T47D (cell line): Measurements from ENCODE around the gene CHST13.

Source experiments
- DNase-seq, 2 experiments: peaks; one replicate each; pipeline versions ENCODE4 v3.0.0 to v3.0.0-alpha.2; 2011 to 2012; ENCODE audit warnings: low read depth in 1 of 2, low spot score in 1 of 2
- JUND ChIP-seq: IDR thresholded peaks from 2 replicates; pipeline ENCODE4 v1.6.1; 2012; ENCODE audit warnings: low read depth
- in situ Hi-C: cut with HindIII; loops from 2 replicates; pipeline ENCODE4 v1.10.0; 2016; ENCODE audit warnings: low sequenced_read_pairs, low pct_unique_long_range_greater_than_20kb

Gene CHST13

DNA sequence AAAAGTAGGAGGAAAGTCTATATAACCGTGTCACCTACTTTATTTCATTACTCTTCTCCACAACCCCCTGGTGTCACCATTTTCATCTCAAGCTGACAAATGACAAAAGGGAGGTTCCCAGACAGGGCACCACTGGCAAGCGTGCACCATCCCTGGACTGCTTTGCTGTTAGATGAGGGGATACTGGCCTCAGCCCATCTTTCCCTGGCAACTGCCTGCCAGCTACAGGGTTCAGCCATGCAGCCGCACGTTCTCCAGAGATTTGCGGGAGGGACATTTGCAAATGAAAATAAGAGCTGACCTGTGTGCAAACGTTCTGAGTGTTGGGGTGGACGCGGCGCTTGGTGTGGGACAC lies 7.0 kb upstream of the CHST13 start:
- in situ Hi-C loops, result no loop called here
- no peak for TF ChIP-seq JUND
- no peak for DNase-seq

DNA sequence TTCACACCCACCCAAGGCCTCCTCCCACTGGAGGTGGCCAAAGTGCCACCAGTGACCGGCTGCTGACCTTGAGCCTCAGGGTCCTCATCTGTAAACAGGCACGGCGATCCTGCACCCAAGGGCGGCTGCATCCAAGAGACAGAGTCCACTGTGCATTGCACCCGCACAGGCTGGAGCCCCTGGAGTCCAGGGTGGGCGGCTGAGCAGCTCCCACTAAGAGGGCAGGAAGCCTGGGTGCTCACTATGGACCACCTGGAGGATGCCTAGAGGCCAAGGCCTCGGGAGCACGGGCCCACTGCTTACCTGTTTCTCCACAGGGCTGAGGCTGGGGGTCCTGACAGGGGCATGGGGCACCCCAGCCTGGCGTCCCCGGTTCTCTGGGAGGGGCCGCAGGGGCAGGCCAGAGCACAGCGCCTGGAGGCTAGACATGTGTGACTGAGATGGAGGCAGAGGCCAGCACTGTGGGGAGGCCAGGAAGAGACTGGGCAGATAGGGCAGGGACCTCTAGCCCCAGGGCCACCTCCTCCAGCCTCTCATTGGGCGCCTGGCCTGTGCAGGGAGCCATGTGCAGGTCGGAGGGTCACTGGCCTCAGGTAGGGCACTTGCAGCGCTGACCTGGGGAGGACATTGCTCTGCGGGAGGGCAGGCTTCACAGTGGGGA lies 6.5 kb upstream of the CHST13 start, which contains the start of gene UROC1:
Gene UROC1, minus strand, starts transcription at position 483 of the 661 bp plus-strand sequence. Its CDS starts 54 bp downstream, at position 429.
- in situ Hi-C loops, result no loop called here
- DNase-seq, result no peak
- TF ChIP-seq JUND, result no peak

DNA sequence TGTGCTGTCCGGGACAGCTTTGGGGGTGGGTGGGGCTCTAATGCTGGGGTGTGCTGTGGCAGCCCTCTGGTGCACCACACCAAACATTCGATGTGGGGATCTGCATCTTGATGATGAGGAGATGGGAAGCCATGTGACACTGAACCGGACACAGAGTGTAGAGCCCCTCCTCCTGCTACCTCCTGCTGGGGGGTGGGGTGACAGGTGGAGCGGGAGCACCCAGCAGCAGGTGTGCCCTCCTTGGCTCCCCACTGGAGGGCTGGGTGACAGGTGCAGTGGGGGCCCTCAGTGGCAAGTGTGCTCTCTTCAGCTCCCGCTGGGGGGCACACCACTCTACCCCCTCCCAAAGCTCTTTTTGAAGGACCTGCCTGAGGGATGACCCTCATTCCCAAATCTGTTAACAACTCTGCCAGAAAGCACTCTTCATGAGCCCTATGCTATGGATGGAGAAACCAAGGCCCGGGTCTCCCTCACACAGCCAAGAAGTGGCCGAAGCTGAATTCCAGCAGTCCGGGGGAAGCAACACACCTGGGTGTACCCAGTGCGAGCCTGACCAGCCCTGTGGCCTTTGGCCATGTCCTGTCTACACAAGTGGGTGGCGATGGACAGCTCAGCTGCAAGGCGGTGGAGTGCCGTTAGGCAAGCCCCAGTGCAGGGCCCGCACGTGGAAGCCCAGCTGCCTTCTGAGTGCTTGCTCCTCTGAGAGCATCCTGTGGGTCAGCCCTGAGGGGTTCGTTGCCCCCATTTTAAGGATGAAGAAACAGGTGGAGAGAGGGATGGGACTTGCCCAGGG lies 5.8 kb upstream of the CHST13 start:
- DNase-seq, result no peak
- in situ Hi-C loops, result no loop called here
- TF ChIP-seq JUND, result no peak

DNA sequence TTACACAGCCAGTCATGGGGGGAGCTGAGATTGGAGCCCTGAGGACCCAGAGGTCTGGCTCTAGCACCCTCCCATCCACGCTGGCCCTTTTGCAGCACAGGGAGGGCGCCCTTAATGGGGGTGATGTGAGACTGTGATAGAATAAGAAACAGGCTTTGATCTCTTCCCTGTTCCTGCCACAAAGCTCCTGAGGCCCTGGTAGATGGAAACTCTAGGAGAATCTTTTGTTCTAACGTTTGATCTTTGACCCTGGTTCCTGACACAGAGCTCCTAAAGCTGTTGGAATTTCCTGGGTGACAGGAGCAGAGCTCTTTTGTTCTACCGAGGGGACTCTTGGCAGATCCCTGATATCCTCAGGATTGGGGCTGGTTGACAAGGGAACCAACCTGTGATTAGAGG lies 5.2 kb upstream of the CHST13 start:
- in situ Hi-C loops, result no loop called here
- no peak for DNase-seq

DNA sequence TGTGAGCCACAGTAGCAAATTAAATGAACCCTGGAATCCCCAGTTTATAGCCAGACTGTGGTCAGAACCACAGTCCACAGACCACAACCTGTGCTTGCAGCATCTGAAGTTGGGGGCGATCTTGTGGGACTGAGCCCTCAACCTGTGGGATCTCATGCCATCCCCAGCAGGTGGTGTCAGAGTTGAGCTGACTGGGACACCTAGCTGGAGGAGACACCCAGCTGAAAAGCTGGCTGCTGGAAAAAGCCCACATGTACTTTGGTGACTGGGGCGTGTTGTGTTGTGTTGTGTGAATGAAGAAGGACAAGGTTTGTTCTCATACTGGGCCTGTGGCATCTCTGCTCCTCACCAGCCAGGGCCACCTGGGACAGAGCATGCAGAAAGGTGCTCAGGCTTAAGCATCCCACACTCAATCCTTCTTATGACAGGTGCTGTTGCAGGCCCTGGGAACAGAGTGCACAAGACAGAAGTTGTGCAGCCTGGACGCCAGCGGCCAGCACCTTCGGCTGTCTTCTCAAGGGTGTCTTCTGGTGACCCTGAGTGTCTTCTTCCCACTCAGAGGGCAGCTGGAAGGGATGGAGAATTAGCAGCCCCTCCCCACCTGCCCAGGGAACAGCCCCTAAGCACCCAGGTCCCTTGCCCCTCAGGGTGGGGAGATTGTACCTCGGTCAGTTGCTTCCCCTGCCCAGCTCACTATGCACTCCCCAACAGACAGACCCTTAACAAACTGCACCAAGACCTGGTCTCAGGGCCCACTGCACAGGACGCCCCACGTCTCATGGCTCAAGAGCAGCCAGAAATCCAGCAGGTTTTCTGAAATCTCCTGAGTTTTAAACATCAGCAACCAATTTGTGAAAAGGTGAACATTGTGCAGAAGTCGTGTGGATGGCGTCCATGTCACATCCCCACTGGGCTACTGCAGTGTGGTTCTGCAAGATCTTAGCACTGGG lies 4.2 kb upstream of the CHST13 start:
- TF ChIP-seq JUND, result no peak
- peak in 1 of 2 experiments; percentile 20 for DNase-seq
- in situ Hi-C loops, result no loop called here

More for the DNA sequence above, 5.2 kb upstream of the CHST13 start:
- TF ChIP-seq JUND, result no peak

DNA sequence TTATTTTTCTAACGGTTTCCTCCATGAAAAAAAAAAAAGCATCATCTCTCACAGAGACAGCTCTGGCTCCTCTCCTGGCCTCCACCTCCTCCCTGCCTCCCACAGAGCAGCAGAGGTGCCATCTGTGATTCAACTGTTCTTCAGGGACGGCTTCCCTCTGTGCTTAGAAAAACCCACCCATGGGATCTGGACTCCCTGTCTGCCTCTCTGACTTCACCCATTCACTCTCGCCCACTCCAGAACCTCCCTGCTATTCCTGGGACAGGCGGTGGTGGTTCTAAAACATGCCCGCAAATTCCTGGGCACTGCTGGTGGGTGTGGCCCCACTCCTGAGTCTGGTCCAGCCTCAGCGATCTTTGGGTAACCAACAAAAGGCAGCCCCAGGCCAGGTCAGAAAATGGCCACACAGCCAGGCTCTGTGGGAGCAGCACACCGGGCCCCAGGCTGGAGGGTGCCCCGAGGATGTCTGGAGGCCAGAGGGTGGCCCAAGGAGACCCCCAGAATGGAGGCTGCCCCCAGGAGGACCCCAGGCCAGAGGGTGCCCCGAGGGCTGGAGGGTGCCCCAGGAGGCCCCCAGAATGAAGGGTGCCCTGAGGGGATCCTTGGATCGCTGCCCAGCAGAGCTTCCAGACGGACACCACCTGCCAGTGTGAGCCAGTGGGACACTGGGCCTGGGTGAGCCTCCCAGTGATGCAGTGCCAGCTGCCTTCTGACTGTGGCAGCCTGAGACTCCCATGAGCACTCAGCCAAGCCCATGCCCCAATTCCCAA lies 2.6 kb upstream of the CHST13 start:
- no peak for TF ChIP-seq JUND
- DNase-seq, result no peak
- in situ Hi-C loops, result no loop called here

DNA sequence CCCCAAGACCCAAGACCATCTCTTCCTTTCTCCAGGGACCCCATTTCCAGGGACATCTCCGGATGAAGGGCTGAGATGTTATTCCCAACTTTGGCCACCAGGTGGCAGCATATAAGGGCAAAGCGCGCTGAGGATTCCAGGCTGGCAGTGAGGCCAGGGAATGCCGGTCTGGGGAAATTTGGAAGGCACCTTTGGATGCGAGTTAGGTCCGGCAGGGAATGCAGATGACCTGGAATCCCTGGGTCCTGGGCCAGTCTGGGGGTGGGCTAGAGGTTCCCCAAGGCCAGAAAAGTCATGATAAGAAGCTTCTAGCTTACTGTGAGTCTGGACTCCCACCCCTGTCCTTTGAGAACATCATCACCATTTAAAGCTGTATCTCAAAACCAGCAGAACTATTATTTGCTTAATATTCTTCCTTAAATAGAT lies 1.6 kb upstream of the CHST13 start:
- DNase-seq, result peak; percentile 59 to 81
- in situ Hi-C loops, result no loop called here
- no peak for TF ChIP-seq JUND

DNA sequence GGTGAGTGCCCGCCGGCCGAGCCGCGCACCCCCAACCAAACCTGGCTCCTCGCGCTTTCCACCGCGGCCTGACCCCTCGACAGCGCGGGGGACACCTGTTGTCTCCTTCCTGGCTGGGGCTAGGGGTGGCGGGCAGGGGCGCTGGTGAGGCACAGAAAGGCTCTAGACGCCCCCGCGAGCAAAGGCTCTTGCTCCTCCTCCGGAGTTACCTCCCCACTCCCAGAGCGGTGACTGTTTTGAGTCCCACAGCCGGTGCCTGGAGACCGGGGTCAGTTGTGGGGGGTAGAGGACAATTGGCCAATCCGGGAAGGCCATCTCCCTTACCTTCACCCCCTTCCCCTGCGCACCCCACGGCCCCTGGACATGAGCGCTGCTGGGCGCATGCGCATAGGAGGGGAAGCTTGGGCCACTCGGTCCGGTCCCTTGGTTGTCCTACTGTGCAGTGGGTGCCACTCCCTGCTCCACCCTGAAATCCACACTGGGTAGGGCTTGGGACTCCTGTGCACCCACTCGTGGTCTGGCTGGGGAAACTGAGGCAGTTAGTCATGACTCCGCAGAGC lies 554 bp downstream of the CHST13 start:
- no peak for TF ChIP-seq JUND
- in situ Hi-C loops, result no loop called here
- DNase-seq, result no peak

DNA sequence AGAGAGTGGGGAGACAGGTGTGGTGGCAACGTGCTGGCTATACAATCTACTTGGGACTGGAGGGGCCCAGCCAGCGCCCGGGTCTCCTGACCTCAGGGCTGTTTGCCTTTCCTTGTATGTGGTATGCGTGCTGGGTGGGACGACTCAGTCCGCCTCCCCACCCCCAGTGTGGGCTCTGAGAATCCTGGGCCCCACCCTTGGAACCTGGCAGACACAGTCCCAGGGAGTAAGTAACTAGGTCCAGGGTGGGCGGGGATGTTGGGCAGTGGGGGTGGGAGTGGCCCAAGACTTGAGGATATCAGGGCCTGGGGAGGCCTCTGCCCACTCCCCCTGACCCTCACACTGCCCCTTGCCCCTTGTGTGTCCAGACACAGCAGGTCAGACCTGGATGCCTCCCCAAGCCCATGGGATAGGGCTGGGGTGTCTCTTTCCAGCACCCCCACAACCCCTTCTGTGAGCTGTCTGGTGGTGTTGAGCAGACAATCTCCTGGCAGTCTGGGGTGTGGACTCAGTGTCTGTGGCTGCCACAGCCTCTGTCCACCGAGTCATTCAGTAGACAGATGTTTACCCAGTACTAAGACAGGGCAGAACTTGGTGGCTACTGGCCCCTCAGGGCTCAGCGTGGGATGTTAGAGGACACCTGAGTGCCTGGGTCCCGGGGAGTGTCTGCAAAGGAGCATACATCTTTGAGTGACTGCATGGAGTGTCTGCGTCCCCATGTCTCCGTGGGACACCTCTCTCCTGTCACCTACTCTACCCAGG lies 1.3 kb downstream of the CHST13 start:
- DNase-seq, result no peak
- in situ Hi-C loops, result no loop called here

DNA sequence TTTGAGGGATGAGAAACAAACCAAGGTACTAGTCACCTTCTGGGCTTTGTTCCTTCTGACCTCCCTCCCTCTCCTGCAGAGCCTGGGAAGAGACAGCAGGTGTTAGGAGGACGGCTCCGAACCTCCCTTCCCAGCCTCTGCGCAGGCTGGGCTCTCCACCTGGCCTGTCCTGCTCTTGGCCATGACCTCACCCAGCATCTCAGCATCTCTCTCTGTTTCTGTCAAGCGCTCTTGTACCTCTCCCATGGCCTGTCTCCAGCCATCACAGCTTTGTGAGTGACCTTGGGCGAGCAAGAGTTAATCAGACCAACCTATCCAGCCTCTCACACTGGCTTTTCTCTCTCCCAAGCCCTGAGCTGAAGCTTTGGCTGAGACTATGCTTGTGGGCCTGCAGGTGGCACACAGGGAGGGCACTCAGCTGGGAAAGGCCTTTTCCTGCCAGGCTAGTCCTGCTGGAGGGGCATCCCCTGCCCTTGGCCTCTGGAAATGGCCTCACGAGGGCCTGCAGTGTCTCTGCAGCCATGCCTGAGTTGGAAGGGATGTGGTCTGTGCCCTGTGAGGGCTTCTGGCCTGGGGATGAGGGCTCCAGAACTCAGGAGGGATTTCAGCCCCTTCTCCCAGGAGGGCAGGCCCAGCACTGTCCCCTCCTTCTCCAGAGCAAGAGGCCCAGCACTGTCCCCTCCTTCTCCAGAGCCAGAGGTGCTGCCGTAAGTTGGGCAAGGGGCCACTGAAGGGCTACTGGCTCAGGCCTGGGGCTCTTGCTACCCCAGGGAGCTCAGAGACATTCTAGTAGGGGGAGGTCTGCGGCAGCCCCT lies 2.1 kb downstream of the CHST13 start:
- no peak for TF ChIP-seq JUND
- in situ Hi-C loops, result no loop called here
- peak in 1 of 2 experiments; percentile 30 for DNase-seq

More for the DNA sequence above, 1.3 kb downstream of the CHST13 start:
- TF ChIP-seq JUND, result no peak
